NCI-H526 (cell line): ENCODE data around the gene ADD1.
"Not testable (repeated sequence)": the region's sequence is repeated elsewhere in the genome, so short reads cannot be mapped to it uniquely, and the experiment has no call there.

Experiments
- DNase-seq, 2 experiments: peaks; one replicate each; lab custom pipeline; 2025; lab: John Stamatoyannopoulos, UW

The ADD1 gene

DNA sequence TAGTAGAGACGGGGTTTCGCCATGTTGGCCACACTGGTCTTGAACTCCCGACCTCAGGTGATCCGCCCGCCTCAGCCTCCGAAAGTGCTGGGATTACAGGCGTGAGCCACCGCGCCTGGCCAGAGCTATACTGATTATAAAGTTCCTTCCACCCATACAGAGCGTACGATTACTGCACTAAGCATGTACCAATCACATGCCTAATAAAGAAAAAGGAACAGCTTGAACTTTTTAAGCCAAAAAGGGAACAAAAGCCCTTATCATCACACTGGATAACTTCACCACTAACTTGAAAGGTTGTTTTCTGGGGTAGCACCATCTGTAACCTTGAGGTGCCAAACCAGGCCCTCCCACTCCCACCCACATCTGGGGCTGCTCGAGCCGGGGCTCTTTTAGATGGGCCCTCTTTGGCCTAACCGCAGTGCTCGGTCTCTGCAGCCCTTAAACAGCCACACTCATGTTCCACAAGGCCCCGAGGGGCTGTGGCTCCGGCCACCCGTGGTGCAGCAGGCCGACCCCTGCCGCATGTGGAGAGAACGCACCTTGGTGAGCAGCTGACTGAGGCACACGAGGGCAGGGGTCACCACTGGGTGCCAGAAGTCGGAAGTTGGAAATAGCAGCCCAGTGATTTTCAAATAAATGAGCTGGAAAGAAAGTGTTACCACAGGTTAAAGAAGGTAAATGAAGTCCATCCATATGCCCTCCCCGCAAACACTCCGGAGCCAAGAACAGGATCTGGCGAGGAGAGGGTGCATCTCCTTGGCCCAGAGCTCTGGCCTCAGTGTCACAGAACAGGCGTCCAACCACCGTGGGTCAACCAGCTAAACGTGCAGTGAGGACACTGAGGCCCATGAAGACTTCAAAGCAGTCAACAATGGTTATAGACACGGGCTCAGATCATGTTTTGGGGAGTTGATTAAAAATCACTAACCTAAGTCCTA lies 101.2 kb downstream of the ADD1 start:
- DNase-seq: no peak

DNA sequence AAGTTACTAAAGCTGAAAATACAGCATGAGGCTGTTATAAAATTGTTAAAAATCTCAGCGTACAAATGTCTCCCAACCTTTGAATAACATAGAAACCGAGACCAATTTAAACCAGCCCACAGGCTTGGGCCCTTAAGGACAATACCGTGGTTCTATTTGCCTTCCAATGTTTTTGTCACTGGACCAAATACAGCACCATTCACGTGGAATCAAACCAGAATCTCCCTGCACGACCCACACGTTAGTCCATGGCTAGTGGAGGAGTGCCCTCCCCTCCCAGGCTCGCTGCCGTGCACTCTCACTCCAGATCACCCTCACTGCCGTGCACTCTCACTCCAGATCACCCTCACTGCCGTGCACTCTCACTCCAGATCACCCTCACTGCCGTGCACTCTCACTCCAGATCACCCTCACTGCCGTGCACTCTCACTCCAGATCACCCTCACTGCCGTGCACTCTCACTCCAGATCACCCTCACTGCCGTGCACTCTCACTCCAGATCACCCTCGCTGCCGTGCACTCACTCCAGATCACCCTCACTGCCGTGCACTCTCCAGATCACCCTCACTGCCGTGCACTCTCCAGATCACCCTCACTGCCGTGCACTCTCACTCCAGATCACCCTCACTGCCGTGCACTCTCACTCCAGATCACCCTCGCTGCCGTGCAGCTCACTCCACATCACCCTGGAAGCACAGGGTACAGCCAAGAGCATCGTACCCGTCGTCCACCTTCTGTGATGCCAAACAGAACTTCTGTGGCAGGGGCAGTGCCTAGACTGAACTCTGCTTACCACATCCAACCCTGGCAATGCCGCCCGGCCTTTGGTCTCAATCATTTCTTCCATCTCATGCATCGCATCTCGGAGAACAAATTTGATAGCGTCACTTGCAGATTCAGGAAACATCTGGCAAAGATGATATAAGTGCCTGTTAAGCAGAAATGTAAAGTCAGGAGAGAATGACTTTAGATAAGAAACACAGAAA lies 102.3 kb downstream of the ADD1 start:
- not testable (repeated sequence) for DNase-seq

DNA sequence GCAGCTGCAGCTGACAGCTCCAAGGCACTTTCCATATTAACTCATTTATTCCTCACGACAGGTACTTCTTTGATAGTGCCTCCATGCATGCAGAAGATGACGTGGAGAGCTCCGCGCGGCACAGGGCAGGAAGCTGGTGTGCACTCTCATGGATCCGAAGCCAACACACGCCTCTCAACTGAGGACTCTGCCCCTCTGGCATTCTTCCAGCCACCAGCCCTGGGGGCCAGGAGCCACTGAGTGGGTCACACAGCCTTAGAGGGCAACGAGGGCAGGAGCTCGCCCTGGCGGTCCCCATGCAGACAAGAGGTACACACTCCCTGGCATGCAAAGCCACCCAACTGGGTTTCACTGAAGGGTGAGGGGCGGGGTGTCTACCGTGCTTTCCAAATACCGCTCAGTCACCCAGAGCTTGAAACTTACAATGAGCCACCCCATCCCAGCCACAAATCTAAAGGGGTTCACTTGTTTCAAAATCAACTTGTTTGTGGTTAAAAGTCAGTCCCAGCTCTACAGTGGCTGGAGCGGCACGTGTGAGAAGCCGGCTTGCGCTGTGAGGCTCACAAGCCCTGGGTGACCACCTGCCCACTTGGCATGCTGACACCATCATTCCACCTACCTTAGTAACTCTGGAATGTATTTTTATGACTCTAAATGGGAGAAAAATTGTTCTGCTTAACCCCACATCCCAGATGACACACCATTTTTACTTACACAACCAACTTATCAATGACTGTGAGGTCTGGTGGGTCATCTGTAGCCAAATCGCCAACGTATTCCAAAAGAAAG lies 103.4 kb downstream of the ADD1 start:
- no peak for DNase-seq

DNA sequence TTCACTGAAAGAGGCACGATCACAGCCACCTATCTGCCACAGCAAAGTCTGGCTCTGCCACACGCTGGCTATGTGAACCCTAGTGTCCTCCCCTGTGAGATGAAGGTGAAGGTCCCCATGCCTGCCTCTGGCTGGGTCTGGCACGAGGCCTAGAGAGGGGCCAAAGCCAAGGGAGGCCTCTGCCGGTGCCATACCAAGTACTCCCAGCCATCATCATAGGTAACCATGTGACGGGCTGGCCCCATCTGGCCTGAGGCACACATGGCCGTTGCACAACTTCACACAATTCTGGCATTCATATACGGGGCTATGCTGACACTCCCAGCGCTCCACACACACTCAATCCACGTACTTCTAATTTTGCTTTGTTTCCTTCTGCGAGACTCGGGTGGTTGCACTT lies 104.3 kb downstream of the ADD1 start:
- no peak for DNase-seq

DNA sequence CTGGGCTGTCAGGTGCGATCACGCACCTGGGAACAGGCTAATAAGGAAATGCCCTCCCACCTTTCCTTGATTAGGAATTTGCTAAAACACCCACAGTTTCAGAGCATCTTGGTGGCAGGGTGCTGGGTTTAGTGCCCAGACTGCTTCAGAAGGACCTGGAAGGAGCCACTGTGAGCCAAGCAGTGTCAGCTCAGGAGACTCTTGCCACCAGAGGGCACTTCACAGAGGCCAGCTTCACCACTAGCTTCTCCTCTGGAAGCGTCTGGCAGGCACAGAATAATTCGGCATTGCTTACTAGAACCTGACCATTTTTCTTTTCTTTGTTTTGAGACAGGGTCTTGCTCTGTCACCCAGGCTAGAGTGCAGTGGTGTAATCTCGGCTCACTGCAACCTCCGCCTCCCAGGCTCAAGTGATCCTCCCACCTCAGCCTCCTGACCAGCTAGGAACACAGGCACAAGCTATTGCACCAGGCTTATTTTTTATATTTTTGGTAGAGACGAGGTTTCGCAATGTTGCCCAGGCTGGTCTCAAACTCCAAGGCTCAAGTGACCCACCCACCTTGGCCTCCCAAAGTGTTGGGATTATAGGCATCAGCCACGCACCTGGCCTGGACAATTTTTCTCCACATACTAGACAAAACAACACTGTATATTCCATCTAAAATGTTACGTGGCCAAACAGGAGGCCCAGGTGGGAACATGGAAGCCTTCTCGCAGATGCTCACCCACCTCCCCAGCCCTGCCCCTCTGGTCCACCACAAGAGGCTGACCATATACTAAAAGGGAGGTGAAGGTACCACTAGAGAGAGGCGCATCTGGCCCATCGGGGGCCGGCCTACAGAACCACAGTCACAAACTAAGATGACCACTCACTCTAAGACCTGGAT lies 105.5 kb downstream of the ADD1 start:
- DNase-seq: no peak

DNA sequence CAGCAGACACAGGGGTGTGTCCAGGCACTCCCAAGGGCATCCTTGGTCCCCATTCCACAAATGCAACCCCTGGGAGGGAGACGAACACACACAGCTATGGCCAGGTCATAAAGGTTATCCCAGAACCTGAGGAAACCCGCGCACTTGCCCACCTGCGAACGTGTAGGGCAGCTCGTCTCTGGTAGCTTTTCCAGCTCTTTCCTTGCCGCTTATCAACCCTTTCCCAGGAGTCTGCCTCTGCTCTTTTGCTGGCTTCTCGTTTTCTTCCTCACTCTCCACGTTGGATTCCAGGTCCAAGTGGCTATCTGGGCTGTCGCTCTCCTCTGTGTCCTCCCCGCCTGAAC lies 106.1 kb downstream of the ADD1 start:
- DNase-seq: no peak

DNA sequence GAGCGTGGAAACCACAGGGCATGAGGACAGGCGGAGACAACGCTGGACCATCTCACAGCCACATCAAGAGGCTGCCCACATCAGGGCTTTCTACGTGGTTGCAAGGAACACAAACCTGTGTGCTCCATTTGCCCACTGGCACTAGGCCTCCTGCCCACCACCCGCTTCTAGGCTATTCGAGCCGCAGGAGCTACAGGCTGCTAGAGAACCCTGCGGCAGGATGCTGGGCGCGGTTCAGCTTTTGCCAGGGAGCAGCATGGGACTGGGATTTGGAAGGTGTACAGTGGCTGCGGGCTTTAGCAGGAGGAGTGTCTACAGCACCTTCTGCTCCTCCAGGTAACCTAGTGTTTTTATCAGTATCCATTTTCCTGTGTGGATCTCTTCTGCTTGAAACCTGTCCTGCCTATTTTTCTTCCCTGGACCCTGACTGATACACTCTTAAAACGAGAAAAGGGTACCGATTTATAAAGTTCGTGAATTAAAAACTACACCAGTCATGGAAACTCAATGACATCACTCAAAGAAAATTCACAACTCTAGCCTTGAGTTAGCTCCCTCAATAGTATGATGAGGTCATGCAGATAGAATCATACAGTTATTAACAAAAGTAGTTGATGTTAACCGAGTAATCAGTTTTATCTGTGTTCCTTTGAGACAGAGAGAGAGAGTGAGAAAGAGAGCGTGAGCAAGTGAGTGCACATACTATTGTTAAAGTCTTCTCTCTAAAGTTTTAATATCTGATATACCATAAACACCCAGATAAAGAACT lies 106.8 kb downstream of the ADD1 start:
- DNase-seq: no peak

DNA sequence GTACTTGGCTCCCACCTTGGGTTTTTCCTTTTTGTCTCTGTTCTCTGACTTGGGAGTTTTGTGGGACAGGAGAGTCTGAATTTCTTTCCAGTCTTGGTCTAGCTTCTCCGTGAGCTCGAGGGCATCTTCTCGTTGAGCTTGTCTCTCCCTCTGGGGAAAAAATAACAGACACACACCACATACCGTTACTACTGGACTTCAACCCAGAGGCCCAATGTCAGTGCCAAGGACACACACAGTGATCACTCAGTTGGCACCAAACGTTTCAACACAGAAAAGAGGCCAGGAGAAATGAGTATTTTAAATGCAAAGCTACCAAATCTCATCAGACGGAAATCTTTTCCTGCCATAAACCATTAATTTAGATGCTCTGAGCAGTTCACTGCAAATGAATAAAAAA lies 109.9 kb downstream of the ADD1 start:
- no peak for DNase-seq

DNA sequence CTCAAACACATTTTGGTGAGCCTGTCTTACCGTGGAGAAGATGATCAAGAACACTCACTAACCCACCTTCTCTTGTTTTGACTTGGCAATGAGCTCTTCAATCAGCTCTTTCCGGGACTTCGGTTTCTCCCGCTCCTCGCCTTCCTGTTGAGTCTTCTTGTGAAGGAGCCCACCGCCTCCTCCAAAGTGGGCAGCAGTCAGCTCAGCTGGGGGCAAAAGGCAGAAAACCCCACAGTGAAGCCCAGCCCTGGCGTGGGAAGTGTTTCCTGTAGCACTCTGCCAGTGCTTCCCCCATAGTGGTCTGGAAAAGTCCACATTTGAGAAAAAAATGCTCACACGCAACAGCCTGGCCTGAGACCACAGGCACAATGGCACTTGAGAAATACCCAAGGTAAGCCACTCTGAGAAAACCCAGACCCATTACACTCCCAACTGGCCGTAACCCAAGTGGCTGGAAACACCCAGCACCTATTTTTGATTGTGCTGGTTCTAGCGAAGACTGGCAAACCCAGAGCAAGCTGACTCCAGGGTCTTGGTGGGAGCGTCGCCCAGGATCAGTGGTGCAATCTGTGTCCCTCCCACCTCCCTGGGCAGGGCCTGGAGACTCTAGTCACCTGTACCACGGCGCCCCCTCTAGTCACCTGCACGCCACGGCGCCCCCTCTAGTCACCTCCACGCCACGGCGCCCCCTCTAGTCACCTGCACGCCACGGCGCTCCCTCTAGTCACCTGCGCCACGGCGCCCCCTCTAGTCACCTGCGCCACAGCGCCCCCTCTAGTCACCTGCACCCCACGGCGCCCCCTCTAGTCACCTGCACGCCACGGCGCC lies 110.9 kb downstream of the ADD1 start:
- peak in 1 of 2 experiments; percentile 50 for DNase-seq

DNA sequence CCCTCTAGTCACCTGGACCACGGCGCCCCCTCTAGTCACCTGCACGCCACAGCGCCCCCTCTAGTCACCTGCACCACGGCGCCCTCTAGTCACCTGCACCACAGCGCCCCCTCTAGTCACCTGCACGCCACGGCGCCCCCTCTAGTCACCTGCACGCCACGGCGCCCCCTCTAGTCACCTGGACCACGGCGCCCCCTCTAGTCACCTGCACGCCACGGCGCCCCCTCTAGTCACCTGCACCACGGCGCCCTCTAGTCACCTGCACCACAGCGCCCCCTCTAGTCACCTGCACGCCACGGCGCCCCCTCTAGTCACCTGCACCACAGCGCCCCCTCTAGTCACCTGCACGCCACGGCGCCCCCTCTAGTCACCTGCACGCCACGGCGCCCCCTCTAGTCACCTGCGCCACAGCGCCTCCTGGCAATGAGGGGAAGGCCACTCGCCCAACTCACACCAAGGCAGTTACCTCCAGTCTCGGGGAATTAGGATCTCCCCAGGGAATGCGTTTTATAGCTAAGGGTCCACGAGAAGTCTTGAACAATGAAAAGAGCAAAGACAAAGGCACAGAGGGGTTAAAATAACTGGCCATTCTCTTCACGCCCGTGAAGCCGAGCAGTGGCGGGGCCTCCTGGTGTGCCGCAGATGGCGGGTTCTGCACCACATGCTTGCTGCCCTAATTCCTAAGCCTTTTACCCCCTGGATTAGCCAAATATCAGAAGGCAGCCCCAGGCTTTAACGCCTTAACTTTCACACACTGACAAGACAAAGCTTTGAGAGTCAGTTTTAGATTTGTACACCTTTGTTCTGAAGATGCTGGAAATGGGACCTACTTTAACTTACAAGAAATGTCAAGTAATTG lies 111.8 kb downstream of the ADD1 start:
- not testable (repeated sequence) for DNase-seq

DNA sequence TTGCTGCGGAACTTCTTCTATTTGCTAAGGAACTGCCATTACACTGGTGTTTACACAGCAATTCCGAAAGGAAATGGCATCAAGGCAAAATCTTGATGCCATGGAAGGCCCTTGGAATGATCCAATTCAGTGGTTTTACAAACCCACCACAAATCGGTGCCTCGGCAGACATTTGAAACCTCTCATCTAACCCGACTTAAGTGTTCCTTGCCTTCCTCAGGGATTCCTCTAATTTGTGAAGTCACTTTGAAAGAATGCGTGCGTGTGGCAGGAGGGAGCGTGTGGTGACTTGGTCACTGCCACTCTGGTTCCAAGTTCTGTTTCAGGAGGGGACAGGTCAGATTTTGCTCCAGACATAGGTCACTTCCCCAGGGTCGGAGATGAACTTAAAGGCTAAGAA lies 114.8 kb downstream of the ADD1 start:
- DNase-seq: no peak

DNA sequence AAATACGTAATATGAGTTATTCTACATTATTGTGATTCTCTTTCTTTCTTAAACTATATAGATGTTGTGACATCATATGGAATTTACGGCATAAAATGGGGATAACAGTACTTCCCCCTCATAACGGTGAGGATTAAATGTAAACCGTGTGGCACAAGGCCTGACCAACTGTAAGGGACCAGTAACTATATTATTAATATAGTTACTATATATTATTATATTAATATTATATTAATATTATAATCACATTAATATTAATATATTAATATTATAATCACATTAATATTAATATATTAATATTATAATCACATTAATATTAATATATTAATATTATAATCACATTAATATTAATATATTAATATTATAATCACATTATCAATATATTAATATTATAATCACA lies 116.8 kb downstream of the ADD1 start:
- DNase-seq: not testable (repeated sequence)

DNA sequence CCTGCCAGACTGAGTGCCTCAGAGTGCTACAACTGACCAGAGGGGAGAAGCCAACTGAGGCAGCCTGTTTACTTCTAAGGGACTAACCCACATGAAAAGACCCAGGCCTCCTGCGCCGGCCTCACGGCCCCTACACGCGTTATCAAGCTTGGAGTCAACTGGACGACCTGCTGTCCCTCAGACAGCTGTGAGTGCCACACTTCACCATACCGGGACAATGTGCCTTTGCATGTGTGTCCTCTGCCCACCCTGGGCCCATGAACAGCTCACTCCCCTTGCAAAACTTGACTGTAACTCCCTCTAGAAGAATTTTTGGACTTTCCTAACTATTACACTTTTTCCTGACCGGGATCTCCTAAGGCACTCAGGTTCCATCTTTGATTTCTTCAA lies 117.8 kb downstream of the ADD1 start:
- DNase-seq: peak in 1 of 2 experiments; percentile 62

DNA sequence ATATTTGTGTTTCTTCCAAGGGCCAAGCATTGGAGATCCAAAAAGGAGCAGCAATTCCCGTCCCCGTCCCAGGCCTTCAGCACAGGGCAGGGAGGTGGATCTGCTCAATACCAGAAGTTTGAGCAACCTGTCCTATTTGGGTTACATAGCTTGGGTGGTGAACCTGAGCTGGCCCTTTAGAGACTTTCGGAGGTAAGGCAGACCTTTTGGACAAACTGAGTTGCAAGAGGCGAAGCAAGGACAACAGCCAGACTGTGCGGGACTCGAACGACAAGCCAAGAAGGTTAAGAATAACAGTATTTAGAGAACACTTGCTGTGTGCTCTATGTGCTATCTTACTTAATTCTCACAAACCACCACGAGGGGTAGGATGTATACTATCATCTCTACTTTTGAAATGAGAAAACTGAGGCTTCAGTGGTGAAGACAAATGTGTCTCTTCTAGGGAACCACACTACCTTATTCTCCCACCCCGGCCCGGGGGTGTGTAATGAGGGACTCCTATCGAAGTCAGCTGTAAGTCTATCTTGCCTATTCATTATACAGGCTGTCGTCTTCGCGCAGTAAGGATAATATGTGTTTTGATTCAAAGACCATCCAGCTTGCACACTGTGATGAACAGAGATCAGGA lies 118.3 kb downstream of the ADD1 start:
- DNase-seq: peak in 1 of 2 experiments; percentile 55

DNA sequence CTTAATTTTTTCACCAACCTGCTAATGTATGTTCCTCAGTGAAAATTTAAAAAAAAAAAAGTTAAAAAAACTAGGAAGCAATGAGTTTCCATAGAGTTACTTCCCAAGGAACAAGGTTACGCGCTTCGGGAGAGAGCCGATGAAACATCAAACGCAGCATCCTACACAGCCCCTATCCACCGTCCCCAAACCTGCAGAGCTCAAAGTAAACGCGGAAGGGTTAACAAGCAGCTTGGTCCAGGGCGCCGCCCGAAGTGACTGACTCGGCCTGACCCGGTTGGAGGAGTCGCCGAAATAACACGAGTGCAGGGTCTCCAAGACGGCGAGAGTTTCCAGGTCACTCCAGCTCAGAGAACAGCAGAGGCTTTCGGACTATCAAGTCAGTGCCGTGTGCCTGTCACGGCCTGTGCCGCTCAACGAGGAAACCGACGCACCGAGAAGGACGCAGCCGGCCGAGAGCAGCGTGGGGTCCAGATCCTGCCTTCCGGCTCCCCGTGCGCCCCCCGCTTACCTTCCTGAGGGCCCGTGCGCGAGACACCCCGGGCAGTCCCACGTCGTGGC lies 119.0 kb downstream of the ADD1 start:
- DNase-seq: peak in 1 of 2 experiments; percentile 81

DNA sequence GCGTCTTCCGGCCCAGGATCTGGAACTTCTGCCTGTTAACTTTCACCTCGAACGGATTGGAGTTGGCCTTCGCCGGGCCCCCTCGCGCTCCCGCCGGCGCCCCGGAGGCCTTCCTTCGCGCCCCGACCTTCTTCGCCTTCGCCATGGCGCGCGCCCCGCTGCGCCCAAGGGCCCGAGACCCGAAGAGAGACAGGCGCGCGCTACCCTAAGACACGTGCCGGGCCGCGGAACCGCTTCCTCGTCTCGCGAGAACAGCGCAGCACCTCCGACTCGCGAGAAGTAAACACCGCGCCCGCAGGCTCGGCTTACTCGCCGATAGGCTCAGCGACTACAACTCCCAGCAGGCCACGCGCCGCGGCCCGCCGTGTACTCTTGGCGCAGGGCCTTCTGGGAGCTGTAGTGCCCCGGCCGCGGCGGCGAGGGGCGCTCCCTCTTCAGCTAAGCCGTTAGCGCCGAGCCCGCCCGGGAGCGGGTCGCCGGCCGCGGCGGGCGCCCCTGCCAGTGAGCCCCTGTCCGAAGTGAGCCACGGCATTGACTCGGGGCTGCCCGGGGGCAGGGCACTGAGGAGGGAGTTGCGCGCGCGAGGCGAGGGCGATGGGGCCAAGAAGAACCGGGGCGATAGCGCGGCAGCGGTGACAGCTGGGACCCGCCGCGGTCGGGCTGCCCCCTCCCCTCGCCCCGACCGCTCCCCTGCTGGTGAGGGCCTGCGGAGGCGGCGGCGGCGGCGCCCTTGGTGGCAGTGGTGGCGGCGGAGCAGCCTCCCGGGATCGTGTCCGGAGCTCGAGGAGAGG lies 119.7 kb downstream of the ADD1 start, which contains the start of the genes GRK4 and NOP14:
TSS of gene GRK4 (plus strand) at position 397 of the 791 bp plus-strand sequence. CDS start 500 bp downstream, outside the sequence.
TSS of gene NOP14 (minus strand) at position 232 of the 791 bp plus-strand sequence. CDS start at position 145, 87 bp downstream.
- peak; percentile 97 to 99 for DNase-seq
